Right cardiac atrium (tissue), 5 donors: Measurements from ENCODE around the gene FAM13A. TPM values are rescaled to one million over a fixed set of nuclear protein-coding genes. Genes with fewer than 3 reads are reported as not detected.

Experiments
- ATAC-seq, 2 donors: fragments of 200-7000 bp; cut with Tn5 transposase; one replicate each; pipeline versions ENCODE4 v1.8.0 to v1.9.1; 2020; ENCODE audit warnings: moderate library complexity in 2 of 2, mild to moderate bottlenecking in 1 of 2
- DNase-seq, 3 donors: peaks; one replicate each; pipeline ENCODE4 v3.0.0-alpha.2; 2020
- H3K27ac ChIP-seq: one replicate; pipeline ENCODE4 v1.5.1; 2013; ENCODE audit warnings: mild to moderate bottlenecking, low read length, control low read depth, moderate library complexity
- H3K27me3 ChIP-seq: one replicate; pipeline ENCODE4 v1.6.1; 2013; ENCODE audit not compliant: control insufficient read depth, insufficient read depth
- H3K4me1 ChIP-seq: one replicate; pipeline ENCODE4 v1.6.1; 2013; ENCODE audit warnings: low read length; ENCODE audit not compliant: control insufficient read depth, insufficient read depth
- H3K4me3 ChIP-seq: one replicate; pipeline ENCODE4 v1.5.1; 2013; ENCODE audit warnings: low read length, control low read depth
- H3K9me3 ChIP-seq: one replicate; pipeline ENCODE4 v1.6.1; 2013; ENCODE audit warnings: low read length; ENCODE audit not compliant: control insufficient read depth
- WGBS: extraction: QIAGEN DNeasy Blood & Tissue Kit; methylation state at CpG from one replicate; pipeline ENCODE4 v1.1.7; 2013; 5-methylcytosine and 5-hydroxymethylcytosine counted together
- intact Hi-C, 4 donors: fragments of 100-400 bp; cut with DNase I; formaldehyde crosslinking; loops; one replicate each; pipeline versions ENCODE4 v1.11.0 to v1.14.0; 2022 to 2023
- polyA plus RNA-seq: library from polyadenylated mRNA; stranded (reverse); fragments of 200-250 nt; gene quantifications from one replicate; pipeline ENCODE4 v1.2.3, GENCODE V29; 2013
- total RNA-seq, 4 donors: library from RNA; stranded (reverse); fragmentation: NEBNext Ultra II Directional; extraction: Animal tissue kit (Norgen Biotek cat#: 25700); gene quantifications; one replicate each; pipeline ENCODE4 v1.2.1, GENCODE V29; 2021
- donor health status: healthy with polysubstance abuse.
- donor health status: DM: no; HTN: yes; CAD: no.
- donor health status: DM: no; HTN: no; CAD: no.
- donor health status: DM: no; HTN: yes; CAD: no; lungs with severe emphysema.
- donor health status: DM: yes; HTN: yes; CAD: no.

Gene FAM13A
- total and polyA plus RNA-seq, 5 donors = 8.8 to 18.5 (median 16.6) TPM

DNA sequence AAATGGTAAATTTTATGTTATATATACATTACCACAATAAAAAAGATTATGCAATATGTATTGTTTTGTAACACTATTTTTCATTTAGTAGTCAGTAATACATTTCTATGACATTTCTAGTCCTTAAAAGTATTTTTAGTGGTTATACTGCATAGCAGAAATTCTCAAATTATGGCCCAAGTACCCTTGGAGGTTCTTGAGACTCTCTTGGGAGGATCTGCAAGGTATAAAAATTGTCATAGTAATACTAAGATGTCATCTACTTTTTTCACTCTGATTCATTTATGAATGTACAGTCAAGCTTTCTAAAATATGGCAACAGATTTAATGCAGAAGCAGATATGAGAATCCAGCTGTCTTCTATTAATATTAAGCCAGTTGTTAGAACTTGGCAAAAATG lies 220.8 kb downstream of the FAM13A start:
- H3K27ac ChIP-seq = no peak overlapping the region
- H3K4me3 ChIP-seq = no peak overlapping the region
- intact Hi-C loops = no loop called here
- H3K9me3 ChIP-seq = no peaks in the 10 kb centered on the region
- DNase-seq (no peak), ATAC-seq (no peak)
- no peaks in the 10 kb centered on the region for H3K4me1 ChIP-seq
- H3K27me3 ChIP-seq = no peaks in the 10 kb centered on the region

DNA sequence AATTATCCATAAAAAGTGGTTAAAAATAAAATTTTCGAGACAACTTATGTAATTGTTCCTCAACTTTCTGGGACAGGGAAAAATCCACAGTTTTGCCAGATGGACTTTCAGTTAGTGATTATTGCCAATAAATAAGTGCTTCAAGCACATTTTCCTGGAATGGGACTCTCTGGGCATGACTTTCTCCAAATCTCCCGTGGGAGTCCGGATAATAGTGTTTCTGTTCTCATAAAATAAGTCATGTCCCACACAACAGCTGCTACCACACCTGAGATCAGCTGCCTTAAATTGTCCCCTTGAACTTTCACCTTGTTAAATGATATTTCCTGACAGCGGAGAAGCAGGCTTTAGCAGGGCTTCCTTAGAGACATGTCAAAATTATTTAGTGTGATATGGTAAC lies 226.0 kb downstream of the FAM13A start:
- 56% methylated on average over 4 of the region's 4 CpGs for whole genome bisulfite sequencing
- Histone ChIP-seq H3K9me3 (no peaks in the 10 kb centered on the region), H3K4me3 (no peak overlapping the region), H3K4me1 (peaks cover 1% of the 10 kb centered on the region), H3K27me3 (no peaks in the 10 kb centered on the region), H3K27ac (no peak overlapping the region)
- ATAC-seq (peak in 1 of 2 donors; percentile 77), DNase-seq (no peak)
- intact Hi-C loops = no loop called here

DNA sequence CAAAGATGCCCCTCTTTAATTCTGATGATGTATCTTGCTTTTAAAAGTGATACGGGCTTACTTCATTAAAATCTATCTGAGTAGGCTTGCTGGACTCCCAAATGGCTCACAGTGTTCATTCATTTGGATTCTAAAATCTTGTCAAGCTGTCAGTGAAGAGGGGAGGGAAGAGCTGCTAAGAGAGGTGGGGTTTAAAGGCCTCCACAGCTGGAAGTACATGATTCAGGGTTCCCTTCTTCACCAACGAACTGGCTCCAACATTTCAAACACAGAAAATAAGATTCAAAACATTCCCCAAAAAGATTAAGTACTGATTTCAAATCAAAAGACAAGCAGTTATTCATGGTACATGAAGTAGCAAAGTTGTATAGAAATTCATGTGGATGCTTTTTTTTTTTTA lies 226.4 kb downstream of the FAM13A start:
- ATAC-seq (peak in 1 of 2 donors; percentile 68), DNase-seq (no peak)
- Histone ChIP-seq H3K27ac (no peak overlapping the region), H3K27me3 (no peaks in the 10 kb centered on the region), H3K4me1 (peaks cover 1% of the 10 kb centered on the region), H3K9me3 (no peaks in the 10 kb centered on the region), H3K4me3 (no peak overlapping the region)
- intact Hi-C loops = no loop called here
- WGBS = 55% methylated on average over 2 of the region's 2 CpGs

DNA sequence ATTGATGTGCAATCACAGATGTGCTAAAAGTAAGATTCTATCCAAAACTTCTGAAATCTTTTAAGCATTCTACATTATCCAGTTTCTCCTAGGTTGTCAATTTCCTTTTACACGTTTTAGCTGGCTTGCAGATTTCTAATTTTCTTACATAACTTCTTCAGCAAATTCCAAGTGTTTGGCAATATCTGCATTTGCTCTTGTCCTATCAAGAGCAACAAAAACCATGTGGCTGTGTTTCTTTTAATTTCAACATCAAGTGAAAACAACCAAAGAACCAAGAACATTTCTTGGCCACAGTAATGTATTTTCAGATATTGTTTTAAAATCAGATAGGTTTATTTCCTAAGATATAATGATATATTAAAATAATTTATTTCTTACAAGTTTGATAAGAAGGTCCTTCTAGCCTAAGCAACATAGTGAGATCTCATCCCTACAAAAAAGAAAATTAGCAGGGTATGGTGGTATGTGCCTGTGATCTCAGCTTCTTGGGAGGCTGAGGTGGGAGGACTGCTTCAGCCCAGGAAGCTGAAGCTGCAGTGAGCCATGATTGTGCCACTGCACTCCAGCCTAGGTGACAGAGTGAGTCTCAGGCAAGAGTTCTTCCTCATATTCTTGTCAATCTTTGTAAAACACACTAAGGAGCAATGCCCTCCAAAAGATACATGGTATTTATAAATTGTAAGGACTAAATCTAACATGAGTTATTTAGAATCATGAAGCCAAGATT lies 228.0 kb downstream of the FAM13A start:
- no peak overlapping the region for H3K4me3 ChIP-seq
- intact Hi-C loops = no loop called here
- peak overlapping the region; percentile 52 for H3K27ac ChIP-seq
- H3K9me3 ChIP-seq = no peaks in the 10 kb centered on the region
- WGBS = 44% methylated on average over 1 of the region's 1 CpG
- DNase-seq = no peak
- no peaks in the 10 kb centered on the region for H3K27me3 ChIP-seq
- peaks cover 1% of the 10 kb centered on the region for H3K4me1 ChIP-seq
- peak in 1 of 2 donors; percentile 53 for ATAC-seq

DNA sequence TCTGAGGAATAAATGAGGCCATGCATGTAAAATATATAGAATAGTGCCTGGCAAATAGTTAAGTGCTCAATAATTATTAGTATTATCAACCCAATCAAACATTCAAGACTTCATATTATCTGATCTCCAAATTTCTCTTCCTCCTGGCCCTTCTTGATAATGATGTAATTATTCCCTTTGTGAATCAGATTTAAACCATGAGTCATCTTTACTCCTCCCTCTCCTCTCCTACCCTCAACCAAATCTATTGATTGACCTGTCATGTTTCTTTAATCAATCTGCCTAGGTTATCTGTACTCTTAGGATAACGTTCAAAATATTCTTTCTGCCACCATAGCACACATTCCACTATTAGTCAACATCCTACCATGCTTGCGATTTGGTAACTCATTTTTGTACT lies 229.5 kb downstream of the FAM13A start:
- WGBS = 73% methylated on average over 2 of the region's 2 CpGs
- intact Hi-C loops = no loop called here
- Histone ChIP-seq H3K4me3 (no peak overlapping the region), H3K27ac (no peak overlapping the region), H3K27me3 (no peaks in the 10 kb centered on the region), H3K9me3 (no peaks in the 10 kb centered on the region), H3K4me1 (peaks cover 1% of the 10 kb centered on the region)
- no peak for ATAC-seq
- no peak for DNase-seq

DNA sequence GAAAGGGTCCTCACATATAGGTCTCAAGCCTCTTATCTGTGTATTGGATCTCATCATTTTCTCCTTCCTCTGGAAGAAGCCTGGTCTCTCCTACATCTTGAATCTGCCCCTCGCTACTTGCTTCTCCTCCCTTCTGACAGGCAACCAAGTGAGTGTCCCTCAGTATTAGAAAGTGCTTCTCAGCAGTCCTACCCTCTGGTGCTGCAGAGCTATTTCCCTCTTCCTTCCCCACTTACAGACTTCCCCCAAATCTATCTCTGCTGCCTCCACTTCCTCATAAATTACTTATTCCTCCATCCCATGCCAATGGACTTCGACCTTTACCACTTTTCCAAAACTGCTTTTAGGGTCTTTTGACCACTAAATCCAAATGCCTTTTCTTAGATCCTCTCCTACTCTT lies 230.2 kb downstream of the FAM13A start:
- Histone ChIP-seq H3K27me3 (no peaks in the 10 kb centered on the region), H3K4me1 (peaks cover 1% of the 10 kb centered on the region), H3K4me3 (no peak overlapping the region), H3K9me3 (no peaks in the 10 kb centered on the region), H3K27ac (no peak overlapping the region)
- ATAC-seq (no peak), DNase-seq (no peak)
- intact Hi-C loops = no loop called here
- 90% methylated on average over 2 of the region's 2 CpGs for WGBS

DNA sequence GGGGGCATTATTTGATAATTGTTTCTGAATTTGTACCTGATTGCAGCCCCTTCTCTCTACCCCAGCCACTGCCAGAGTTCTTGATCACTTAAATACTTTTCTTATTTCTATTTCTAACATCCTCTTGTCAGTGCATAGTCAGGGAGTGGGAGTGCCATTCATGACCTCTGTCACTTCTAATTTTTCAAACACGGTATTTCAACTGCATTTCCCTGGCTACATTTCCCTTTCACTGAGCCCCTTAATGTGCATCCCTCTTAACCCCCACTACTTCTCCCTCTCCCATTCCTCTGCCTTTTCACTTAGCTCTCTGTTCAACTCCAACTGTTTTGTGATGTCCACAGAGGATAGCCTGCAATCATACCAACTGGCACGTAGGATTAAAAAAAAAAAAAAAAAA lies 231.1 kb downstream of the FAM13A start:
- Histone ChIP-seq H3K27ac (no peak overlapping the region), H3K27me3 (no peaks in the 10 kb centered on the region), H3K4me3 (no peak overlapping the region), H3K4me1 (peaks cover 4% of the 10 kb centered on the region), H3K9me3 (no peaks in the 10 kb centered on the region)
- ATAC-seq (no peak), DNase-seq (no peak)
- intact Hi-C loops = no loop called here
- WGBS = 62% methylated on average over 2 of the region's 2 CpGs

DNA sequence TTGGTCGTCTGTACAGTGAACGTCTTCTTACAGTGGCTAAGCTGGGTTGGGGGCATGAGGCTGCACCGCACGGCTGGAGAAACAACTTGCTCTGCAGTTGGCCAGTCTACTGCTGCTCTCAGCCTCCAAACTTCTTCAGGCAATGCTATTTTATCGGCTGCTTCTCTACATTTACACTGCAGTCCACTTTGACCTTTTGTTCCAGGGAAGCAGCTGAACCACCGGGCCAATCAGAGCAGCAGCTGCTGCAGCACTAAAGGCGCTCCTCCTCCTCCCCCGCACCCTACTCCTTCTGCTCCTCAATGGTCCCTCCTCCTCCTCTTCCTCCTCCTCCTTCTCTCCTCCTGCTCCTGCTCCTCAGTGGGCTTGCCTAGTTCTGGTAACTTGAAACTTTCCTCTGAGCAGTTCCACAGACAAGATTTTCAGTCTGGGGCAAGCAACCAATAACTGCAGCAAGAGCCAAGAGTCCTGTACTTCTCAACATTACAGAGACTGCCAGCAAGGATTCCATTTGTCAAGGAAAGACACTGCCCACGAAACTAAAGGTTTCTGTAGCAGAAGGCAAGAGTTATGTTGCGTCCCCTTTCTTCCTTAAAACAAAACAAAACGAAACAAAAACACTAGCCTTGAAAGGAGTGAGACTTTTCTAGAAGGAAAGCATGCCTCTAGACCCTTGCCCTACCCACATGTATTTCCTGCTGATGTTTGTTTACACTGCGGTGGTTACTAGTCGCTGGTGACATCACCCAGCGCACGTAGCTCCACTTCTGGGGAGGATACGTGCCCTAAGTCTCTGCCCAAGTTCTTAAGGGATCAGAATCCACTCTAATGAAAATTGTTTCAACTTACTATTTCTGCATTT lies 233.7 kb downstream of the FAM13A start:
- ATAC-seq = peak; percentile 99
- Histone ChIP-seq H3K27ac (peak overlapping the region; percentile 94), H3K27me3 (no peaks in the 10 kb centered on the region), H3K9me3 (no peaks in the 10 kb centered on the region), H3K4me1 (peaks cover 6% of the 10 kb centered on the region), H3K4me3 (peak overlapping the region; percentile 95)
- intact Hi-C loops = no loop called here
- peak; percentile 86 to 96 (median 93) for DNase-seq
- WGBS = under 1% methylated on average over 16 of the region's 16 CpGs

DNA sequence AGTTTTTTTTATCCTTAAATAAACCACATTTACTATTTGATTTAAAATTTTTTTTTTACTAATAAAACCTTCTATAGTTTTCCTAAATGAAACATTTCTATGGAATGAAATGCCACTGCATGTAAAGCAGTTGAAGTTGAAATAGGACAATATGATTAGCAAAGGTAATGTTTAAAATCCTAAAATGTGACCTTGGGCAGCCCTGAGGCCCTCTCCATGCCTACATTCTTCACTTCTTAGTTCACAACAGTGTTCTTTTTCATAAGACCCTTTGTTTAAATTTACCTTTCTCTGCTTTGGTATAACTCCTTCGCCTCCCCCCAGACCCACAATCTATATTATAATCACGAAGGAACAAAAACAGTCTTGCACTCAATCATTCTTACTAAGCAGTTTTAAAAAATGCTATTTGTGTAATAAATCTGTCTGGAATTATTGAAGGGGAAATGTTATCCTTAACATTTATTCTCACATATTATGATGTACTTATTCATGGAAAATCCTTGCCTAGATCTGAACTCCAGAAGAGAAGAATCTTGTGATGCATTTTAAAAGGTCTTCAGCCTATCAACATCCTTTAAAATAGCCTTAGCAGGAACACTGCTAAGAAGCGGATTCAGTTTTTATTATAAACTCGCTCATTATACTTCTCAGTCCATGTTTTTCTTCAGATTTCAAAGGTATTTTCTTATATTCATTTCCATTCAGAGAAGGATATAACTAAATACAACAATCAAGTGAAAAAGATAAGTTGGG lies 234.8 kb downstream of the FAM13A start:
- 31% methylated on average over 4 of the region's 4 CpGs for WGBS
- DNase-seq (no peak), ATAC-seq (no peak)
- Histone ChIP-seq H3K9me3 (no peaks in the 10 kb centered on the region), H3K4me1 (peaks cover 6% of the 10 kb centered on the region), H3K27ac (no peak overlapping the region), H3K4me3 (peak overlapping the region; percentile 95), H3K27me3 (no peaks in the 10 kb centered on the region)
- intact Hi-C loops = no loop called here

DNA sequence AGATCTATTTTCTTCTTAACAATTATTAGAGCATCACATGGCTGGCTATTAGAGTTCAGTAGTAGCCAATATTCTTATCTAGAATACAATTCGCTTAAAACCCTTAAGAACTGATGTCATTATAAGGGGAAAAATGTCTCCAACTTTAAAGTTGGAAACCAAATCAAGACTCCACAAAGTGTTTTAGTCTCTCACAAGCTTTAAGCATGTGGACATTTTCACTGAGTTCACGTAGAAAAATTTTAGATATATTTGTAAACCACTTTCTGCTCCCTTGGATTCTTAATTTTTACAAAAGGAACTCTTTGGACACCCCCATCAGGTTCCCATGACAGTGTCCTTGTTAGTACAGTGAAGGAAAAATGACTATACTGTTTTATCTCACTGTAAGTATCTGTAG lies 235.5 kb downstream of the FAM13A start:
- ATAC-seq = no peak
- no peak for DNase-seq
- Histone ChIP-seq H3K27ac (no peak overlapping the region), H3K27me3 (no peaks in the 10 kb centered on the region), H3K4me1 (peaks cover 6% of the 10 kb centered on the region), H3K9me3 (no peaks in the 10 kb centered on the region), H3K4me3 (peak overlapping the region; percentile 80)
- WGBS = 23% methylated on average over 2 of the region's 2 CpGs
- intact Hi-C loops = no loop called here
